Lower lobe of right lung (tissue), 2 donors: ENCODE results near the gene NFATC1. TPM values are rescaled to one million over a fixed set of nuclear protein-coding genes. Genes with fewer than 3 reads are reported as not detected.
A peak's percentile ranks its signal among the peaks of the same experiment; 100 is the strongest.

Experiments
- ATAC-seq, 2 donors: fragments of 200-7000 bp; cut with Tn5 transposase; one replicate each; pipeline ENCODE4 v1.9.1; 2020 to 2022; ENCODE audit warnings: mild to moderate bottlenecking in 2 of 2, moderate library complexity in 2 of 2
- DNase-seq: peaks from one replicate; pipeline ENCODE4 v3.0.0-alpha.2; 2020
- H3K27ac ChIP-seq: fragments of 200-600 bp; one replicate; pipeline ENCODE4 v1.8.0; 2022
- H3K27me3 ChIP-seq: fragments of 200-600 bp; one replicate; pipeline ENCODE4 v1.8.0; 2022; ENCODE audit warnings: low read depth
- H3K36me3 ChIP-seq: fragments of 200-600 bp; one replicate; pipeline ENCODE4 v1.8.0; 2022; ENCODE audit warnings: mild to moderate bottlenecking
- H3K4me1 ChIP-seq: fragments of 200-600 bp; one replicate; pipeline ENCODE4 v1.8.0; 2022
- H3K4me3 ChIP-seq: fragments of 200-600 bp; one replicate; pipeline ENCODE4 v1.8.0; 2022; ENCODE audit warnings: mild to moderate bottlenecking
- H3K9me3 ChIP-seq: fragments of 200-600 bp; one replicate; pipeline ENCODE4 v1.8.0; 2022
- CTCF ChIP-seq: fragments of 200-600 bp; IDR thresholded peaks from one replicate; pipeline ENCODE4 v1.8.0; 2022; ENCODE audit warnings: antibody characterized with exemption, mild to moderate bottlenecking
- intact Hi-C: fragments of 100-400 bp; cut with DNase I; formaldehyde crosslinking; loops from one replicate; pipeline ENCODE4 v1.11.0; 2022
- total RNA-seq: library from RNA; stranded (reverse); fragmentation: NEBNext Ultra II Directional; extraction: Animal tissue kit (Norgen Biotek cat#: 25700); gene quantifications from one replicate; pipeline ENCODE4 v1.2.1, GENCODE V29; 2021
- donor health status: DM: no; HTN: yes; CAD: no; lungs with severe emphysema.

NFATC1 gene
- total RNA-seq, 1 donor from 2014 or later, result 21.4 TPM

GRCh38 chr18:79537758-79538157 is 142.0 kb downstream of the NFATC1 start:
- intact Hi-C loops, result no loop called here
- H3K4me3 ChIP-seq, result no peak overlapping the region
- DNase-seq (no peak), ATAC-seq (no peak)
- no peaks in the 10 kb centered on the region for H3K36me3 ChIP-seq
- peaks cover 4% of the 10 kb centered on the region for H3K27me3 ChIP-seq
- no peak overlapping the region for H3K27ac ChIP-seq
- no peaks in the 10 kb centered on the region for H3K9me3 ChIP-seq
- no peak for TF ChIP-seq CTCF
- no peaks in the 10 kb centered on the region for H3K4me1 ChIP-seq

- Histone ChIP-seq H3K27me3 (no peaks in the 10 kb centered on the region), H3K36me3 (no peaks in the 10 kb centered on the region), H3K27ac (no peak overlapping the region), H3K4me3 (no peak overlapping the region), H3K9me3 (no peaks in the 10 kb centered on the region), H3K4me1 (no peaks in the 10 kb centered on the region)
- ATAC-seq (no peak), DNase-seq (no peak)
- TF ChIP-seq CTCF, result no peak
- intact Hi-C loops, result no loop called here
Observed at GRCh38 chr18:79538635-79539034, 142.9 kb downstream of the NFATC1 start.

GRCh38 chr18:79540161-79540903 is 144.6 kb downstream of the NFATC1 start:
- H3K4me3 ChIP-seq, result no peak overlapping the region
- intact Hi-C loops, result no loop called here
- ATAC-seq, result no peak

GRCh38 chr18:79540904-79541282 is 145.2 kb downstream of the NFATC1 start:
- Histone ChIP-seq H3K27me3 (peaks cover 21% of the 10 kb centered on the region), H3K4me3 (no peak overlapping the region), H3K9me3 (no peaks in the 10 kb centered on the region), H3K27ac (no peak overlapping the region), H3K4me1 (no peaks in the 10 kb centered on the region), H3K36me3 (no peaks in the 10 kb centered on the region)
- no peak for TF ChIP-seq CTCF
- intact Hi-C loops, result no loop called here
- no peak for ATAC-seq
- DNase-seq, result peak; percentile 30

More at GRCh38 chr18:79540161-79540903, 144.6 kb downstream of the NFATC1 start:
- H3K4me1 ChIP-seq, result no peaks in the 10 kb centered on the region
- no peaks in the 10 kb centered on the region for H3K36me3 ChIP-seq
- no peaks in the 10 kb centered on the region for H3K9me3 ChIP-seq
- no peak overlapping the region for H3K27ac ChIP-seq
- no peak for TF ChIP-seq CTCF
- H3K27me3 ChIP-seq, result peaks cover 16% of the 10 kb centered on the region
- no peak for DNase-seq

GRCh38 chr18:79542213-79542612 is 146.5 kb downstream of the NFATC1 start:
- ATAC-seq, result no peak
- TF ChIP-seq CTCF, result no peak
- H3K9me3 ChIP-seq, result no peaks in the 10 kb centered on the region
- intact Hi-C loops, result no loop called here
- no peak for DNase-seq
- no peaks in the 10 kb centered on the region for H3K36me3 ChIP-seq
- peaks cover 27% of the 10 kb centered on the region for H3K27me3 ChIP-seq
- no peak overlapping the region for H3K27ac ChIP-seq
- no peak overlapping the region for H3K4me3 ChIP-seq
- H3K4me1 ChIP-seq, result no peaks in the 10 kb centered on the region
